ENCODE results near the gene CBX7.

CBX7 gene

DNA sequence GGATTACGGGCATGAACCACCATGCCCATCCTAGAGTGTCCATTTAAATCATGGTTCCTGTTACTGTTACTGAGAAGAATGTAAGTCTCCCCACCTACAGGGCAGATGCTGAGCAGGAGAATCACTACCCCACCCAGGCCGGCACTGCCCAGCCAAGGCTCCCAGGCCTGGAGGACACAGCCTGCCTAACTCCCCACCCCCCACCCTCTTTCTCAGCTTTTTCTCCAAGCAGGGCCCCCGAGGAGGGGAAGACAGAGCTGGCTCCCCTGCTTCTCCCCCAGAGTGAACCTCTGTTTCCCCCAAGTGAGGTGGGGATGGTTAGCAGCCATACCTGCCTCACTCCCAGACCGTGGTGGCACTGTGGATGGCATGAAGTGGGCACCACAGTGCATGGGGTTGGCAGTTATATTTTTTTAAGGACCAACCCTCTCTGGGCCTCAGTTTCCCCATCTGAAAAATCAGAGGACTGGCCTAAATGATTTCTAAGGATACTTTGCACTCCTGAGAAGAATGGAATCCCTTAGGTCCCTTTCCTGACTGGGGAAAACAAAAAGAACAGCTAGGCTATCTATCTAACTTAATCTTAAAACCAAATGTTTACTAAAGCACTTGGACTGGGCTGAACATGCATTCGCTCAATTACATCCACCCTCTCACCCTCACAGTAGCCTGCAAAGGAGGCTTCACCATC, 5.0 kb downstream of the CBX7 start:
- DNase-seq (ENCODE audit: low spot score) = no peak

DNA sequence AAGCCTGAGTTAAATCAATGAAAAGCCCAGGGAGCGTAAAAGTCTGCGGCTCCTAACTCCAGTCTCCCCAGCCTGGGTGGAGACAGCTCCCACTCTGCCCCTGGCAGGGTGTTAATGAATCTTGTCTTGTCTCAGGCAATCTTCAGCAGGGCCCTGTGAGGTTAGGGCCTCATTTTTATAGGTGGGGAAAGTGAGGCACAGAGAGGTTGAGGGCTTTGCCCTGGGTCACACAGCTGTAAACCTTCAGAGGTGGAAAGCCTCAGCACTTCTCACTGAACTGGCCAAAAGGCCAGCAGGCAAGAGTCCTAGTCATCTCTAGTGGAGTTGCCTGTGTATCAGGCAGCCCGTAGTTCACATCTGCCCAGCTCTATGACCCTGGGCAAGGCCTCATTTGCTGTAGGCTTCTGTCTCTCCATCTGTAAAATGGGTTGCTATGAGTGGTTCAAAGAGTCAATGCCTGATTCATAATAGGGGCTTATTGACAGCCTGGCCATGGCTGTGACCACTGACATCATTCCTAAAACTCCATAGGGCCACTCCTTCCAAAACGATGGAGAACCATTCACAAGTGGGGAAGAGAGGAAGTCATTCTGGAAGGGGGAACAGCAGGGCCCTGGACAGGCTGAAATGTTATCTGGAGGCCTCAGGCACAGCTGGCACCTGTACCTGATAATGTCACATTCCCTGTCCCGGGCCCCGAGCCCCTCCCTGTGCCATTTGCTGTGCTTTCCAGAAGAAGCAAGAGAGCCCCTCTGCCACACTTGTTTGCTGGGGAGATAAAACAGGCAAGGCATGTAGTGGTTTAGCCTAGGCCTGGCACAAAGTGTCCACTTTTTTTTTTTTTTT, 6.0 kb downstream of the CBX7 start:
- DNase-seq (ENCODE audit: low spot score) = no peak

DNA sequence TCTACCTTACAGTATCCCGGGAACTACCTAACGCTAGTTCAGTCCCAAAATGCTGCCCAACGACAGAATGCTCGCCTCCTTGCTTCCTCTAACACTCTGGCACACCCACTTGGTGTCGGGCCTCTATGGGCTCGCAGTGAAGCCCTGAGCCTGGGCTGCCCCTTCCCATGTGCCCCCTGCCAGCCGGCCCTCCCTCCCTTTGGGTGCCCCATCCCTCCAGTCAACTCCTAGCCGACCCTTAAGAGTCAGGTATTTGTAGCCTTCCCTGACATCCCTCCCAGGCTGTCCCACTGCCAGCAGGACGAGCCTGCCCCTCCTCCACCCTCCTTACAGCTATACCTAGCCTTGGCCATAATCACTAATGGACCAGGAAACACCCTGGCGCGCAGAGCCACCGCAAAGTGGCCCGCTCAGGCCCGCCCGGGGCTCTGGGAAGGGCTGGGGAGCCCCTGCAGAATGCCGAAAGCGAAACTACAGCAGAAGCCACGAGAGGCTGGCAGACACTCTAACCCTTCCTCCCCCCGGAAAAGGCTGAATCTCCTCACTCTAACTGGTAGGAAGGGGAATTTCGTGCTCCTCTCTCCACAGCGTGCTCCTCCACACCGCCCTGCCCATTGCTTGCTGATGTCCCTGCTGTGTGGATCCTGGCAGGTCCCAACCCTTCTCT, 8.2 kb downstream of the CBX7 start:
- no peak for DNase-seq (ENCODE audit: low spot score)

DNA sequence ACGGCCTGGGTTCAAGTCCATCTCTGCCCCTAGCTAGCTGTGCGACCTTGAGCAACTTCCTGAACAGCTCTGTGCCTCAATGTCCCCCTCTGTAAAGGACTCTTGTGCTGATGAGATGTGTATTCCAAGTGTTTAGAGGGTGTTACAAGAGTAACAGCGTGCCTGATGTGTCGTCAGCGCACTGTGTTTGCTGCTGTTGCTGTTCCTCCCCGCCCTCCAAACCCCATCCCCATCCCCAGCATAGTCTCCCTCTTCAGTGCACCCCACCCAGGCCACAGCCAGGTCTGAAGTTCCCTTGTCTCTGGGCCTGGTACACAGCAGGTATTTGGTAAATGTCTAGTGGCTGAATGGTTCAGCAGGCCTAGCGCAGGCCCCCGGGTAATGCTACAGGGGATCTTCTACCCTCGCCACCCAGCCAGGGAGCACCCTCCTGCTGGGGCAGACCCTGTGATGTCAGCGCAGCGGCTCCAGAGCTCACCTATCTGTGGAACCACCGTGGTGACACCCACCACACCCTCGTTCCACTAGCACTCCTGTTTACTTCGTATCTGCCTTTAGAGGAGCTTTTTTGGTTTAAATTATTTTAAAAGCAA, 10.3 kb downstream of the CBX7 start:
- DNase-seq (ENCODE audit: low spot score) = no peak

DNA sequence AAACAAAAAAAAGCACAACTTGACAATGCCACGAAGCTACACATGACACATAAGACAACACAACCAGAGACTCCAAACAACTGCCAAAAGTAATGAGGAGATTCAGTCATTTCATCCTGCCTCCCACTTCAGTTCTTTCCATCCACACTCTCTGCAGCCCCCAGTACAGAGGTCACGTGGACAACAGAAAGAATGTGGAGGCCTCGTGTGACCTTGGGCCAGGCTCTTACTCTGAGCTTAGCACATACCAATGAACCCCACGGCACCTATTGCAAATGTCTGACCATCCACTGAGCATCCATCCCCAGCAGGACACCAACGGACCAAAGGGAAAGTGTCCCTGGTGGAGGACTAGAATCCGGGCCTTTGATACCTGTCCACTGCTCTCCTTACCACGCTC, 12.5 kb downstream of the CBX7 start:
- DNase-seq (ENCODE audit: low spot score) = no peak

DNA sequence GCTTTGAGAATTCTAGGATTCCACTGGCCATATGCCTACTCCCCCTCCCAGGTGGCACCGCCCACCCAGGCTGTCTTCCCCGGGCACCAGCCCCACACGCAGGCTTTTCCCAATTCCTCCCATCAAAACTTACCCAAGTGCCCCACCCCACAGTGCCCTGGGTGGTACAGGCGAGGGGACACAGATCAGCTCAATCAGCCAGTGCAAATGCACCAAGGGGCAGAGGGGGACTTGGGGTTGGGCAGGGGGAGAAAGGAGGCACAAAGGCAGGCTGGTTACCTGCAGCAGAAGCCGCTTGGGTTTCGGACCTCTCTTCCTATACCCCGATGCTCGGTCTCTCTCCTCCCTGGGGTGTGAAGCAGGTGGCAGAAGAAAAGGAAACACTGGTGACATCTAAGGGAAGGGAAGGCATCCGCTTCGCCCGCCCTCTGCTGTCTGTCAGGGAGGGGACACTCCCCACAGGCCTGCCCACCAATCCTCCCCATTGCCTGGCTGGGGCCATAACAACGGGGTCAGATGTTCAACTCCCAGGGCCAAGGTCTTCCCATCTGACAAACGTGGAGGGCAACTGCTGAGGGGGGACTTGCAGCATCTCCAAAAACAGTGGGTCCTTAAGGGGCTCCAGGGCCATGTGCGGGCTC, 14.0 kb downstream of the CBX7 start:
- DNase-seq (ENCODE audit: low spot score) = no peak

DNA sequence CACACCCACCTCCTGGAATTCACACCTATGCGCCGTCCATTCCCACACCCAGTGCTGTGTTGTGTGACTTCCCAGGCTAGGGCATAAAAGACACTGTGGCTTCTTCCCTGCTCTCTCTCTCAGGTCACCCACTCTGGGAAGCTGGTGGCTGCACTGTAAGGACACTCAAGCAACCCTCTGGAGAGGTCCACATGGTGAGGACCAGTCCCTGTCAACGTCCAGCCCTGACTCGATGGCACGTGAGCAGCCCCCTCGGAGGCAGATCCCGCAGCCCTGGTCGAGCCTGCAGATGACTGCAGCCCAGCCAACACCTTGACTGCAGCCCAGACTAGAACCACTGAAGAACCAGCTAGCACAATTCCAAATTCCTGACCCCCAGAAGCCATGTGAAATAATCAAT, 16.2 kb downstream of the CBX7 start:
- DNase-seq (ENCODE audit: low spot score) = no peak

DNA sequence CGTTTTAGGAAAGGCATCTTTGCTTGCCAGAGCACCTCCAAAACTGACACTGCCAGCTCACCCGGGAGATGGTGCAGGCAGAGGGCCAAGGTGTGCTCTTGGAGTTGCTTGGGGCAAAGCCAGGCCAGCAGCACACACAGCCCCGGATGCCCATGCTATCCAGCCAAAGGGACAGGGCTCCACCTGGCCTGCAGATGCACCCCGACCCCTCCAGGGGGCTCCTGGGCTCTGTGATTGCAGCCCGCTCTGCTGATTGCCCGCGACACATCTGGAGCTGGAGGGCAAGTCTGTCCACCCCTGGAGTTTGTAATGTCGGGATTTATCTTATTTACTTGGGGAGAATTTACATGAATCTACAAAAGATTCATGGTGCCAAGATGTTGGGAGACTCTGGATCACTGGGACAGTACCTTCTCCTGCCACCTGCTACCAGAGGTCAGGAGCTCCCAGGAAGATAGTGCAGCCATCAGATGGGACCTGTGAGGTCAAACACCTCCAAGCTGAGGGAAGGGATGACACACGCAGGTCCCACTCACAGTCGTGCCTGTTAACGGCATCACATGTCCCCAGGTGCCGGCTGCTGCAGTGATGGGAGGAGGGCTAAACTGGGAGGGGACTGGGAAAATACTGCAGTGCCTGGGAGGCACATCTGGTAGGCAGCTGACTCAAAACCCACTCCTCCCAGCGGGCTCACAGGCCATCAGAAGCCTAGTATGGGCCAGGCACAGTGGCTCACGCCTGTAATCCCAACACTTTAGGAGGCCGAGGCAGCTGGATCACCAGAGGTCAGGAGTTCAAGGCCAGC, 17.2 kb downstream of the CBX7 start:
- DNase-seq (ENCODE audit: low spot score) = peak; percentile 47

DNA sequence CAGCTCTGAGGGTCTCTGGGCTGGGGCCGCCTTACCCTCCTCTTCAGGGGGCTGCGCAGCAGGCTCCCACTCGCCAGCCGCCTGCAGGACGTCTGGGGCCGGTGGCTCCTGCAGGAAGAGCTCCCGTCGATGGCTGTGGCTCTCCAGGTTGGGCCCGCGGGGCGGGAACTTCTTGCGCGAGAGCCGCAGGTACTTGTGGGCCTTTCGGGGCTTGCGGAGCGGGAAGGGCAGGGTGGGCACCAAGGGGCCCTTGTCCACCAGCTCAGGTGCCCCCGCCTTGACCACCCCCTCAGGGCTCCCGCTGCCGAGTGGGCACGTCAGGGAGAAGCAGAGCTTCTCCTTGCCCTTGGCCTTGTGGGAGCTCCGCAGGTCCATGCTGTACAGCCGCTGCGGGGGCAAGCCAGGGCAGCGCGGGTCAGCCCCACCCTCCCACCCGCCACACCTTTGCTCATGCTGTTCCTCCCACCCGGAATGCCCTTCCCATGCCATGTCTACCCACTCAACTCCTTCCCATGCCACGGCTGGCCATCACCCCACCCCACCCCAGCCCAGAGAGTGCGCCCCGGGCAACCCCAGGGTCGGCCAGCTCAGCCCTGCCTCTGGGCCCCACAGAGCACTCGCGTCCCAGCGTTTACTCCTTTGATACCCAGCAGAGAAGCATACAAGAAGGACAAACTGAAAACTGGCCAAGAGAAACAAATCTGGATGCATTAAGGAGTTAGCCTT, 18.0 kb downstream of the CBX7 start:
- DNase-seq (ENCODE audit: low spot score) = no peak

DNA sequence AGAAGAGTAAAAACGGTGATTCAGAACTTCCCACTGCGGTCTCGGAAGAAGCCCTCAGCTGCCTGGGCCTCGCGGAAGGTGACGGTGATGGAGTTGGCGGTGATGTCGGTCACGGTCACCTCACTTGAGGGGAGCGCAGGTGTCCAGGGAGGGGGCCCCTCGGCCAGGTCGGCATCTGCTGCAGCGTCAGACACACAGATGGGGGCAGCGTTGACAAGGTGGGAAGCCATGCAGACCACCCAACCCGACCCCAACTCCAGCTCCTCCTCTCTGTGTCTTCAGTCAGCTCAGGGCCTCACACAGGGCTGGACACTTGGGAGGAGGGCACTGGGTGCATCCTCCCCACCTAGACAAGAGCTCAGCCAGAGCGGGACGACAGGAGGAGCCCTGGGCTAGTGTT, 18.6 kb downstream of the CBX7 start:
- no peak for DNase-seq (ENCODE audit: low spot score)

DNA sequence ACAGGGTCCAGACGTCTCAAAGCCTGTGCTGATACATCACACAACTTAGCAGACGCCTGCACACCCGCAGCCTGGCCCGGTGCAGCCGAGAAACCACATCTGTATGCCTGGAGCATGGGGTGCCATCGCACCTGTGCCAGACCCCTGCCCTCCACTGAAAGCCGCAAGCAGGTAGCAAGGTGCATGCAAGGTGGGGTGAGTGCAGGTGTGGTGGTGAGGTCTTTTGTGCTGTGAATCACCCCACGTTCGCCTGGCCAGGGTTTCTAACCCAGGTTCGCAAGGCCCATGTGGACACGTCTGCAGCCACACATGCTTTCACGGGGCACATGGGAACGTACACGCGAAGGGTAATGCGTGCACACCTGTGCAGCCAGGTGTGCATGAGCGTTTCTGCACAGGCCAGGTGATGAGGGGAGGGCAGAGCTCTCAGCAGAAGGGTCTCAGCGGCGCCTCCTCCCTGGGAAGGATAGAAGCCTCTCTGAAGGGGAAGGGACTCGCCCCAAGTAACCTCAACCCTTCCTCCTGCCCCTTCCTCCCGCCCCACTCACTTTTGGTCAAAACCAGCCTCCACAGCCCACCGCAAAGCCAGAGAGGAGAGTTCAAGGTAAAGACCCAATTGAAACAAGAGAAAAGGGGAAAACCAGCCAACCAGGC, 19.5 kb downstream of the CBX7 start:
- no peak for DNase-seq (ENCODE audit: low spot score)

DNA sequence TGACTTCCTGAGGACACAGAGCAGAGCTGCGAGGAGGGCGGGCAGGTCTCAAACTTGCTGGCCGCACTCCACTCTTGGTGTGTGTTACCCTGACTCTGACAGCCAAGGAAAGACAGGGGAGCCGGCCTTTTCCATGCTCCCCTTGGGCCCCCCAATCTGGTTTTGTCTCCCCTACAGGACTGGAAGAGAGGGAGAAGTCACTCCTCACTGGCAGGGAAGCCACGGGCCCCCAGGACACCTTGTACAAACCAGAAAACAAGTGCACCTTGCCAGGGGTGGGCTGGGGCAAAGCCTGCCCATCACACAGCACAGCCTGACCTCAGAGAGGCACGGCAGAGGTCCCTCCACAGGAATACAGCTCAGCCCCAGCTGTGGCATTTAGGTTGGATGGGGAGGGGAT, 20.2 kb downstream of the CBX7 start:
- no peak for DNase-seq (ENCODE audit: low spot score)

DNA sequence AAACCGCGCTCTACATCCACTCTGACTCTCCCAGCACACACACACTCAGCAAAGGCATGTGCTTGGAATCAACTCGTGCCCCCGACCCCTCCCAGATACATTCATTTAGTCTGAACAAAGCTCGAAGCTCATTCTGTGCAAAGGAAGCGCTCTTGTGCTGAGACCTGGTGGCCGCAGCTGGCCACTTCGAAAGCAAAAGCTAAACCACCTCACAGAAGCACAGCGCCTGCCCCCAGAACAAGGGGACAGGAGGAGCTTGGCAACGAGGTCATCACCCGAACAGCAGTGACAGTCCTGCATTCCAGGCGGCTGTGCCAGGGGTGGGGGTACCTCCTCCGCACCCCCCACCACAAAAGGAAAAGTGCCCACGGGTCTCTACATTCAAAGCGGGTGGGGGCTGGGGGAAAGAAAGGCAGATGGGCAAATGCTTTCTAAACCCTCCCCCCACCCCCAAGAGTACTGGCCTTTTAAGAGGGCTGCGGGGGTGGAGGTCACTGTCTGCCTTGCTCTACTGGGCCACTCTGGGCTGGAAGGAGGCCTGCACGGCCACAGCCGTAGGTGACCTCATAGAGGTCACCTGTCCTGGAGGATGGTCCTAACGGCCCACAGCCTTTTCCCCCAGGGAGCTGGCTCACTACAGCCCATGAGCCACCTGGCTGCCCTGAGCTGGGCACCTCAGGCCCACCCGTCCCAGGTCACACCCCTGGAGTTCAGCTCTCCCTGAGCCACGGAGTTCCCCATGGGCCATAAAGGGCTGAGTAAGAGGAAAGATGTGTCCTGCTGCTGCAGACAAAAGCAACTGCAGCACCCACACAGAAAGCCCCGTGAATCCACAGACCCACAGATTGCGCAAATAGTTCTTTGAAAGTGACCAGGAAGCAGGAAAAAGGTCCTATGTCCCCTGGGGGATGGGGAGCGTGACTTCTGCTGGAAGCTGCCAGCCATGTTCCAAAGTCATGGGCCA, 21.3 kb downstream of the CBX7 start:
- DNase-seq (ENCODE audit: low spot score) = no peak

DNA sequence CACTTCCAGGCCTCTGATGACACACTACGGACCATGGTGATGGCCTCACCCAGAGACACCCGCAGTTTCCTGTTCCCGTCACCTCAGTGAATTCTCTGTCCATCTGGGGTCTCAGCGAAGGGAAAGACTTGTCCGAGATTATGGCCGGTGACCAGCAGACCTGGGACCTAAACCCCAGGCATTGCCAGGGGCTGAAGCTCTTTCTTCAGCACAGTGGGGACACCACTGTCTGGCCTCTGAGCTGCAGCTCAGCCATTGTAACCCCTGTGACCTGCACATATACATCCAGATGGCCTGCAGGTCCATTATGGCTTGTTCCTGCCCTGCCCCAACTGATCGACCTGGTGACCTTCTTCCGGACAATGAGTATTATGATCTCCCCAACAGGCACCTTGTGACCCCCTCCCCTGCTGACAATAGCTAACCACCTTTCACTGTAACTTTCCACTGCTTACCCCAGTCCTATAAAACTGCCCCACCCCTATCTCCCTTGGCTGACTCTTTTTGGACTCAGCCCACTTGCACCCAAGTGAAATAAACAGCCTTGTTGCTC, 22.3 kb downstream of the CBX7 start:
- DNase-seq (ENCODE audit: low spot score) = no peak

DNA sequence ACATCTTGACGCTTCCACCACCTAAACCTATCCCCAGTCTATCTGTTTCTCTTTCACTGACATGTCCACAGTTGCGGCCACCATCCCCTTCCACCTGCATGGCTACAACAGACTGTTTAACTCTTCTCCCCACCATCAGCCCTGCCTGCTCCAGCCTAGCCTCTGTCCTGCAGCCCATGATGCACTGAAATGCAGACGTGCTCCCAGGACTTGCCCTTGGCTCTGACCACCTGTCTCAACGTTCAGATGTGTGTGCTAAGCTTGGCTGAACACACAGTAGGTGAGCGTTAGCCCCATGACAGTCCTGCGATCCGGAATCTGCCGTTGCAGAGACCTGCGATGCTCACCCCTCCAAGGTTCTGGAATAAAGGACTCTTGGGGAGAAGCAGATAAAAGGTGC, 22.7 kb downstream of the CBX7 start:
- DNase-seq (ENCODE audit: low spot score) = no peak

DNA sequence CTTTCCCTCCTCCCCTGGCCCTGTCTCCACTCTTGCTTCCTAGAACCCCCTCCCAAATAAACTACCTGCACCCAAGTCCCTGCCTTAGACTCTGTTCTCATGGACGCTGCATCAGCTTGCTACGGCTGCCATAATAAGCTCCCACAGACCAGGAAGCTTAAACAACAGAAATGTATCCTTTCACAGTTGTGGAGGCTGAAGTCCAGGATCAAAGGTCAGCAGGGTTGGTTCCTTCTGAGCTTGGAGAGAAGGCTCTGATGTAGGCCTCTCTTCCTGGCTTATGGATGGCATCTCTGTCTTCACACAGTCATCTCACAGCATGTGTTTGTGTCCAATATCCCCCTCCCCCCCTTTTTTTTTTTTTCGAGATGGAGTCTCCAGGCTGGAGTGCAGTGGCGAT, 23.4 kb downstream of the CBX7 start:
- no peak for DNase-seq (ENCODE audit: low spot score)

DNA sequence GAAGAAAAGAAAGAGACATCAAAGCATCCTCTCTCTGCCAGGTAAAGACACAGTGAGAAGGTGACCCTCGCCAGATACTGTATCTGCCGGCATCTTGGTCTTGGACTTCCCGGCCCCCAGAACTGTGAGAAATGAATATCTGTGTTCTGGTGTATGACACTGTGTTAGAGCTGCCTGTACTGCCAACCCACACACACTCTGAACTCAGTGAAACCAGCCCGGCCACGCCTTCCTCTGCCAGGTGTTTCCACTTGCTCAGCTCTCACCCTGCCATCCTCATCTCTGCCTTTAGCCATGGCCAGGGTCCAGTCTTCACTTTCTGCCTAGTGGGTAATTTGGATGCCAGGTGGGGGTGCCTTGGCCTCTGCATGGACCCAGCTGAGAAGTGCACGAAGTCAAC, 24.0 kb downstream of the CBX7 start:
- no peak for DNase-seq (ENCODE audit: low spot score)

DNA sequence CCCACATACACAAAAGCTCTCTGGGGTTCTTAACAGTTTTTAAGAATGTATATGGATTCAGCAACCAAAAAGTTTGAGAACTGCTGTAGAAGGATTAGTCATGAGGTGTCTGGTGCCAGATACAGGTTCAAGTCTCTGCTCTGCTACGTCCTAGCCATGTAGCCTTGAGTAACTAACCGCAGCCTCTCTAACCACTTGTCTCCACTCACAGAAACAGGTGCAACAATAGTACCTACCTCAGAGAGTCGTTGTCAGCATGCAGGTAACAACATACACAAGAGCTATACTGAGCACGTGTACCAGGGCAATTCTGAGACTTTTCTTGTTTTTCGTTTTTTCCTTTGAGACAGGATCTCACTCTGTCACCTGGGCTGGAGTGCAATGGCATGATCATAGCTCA, 26.9 kb downstream of the CBX7 start:
- no peak for DNase-seq (ENCODE audit: low spot score)
